ENCODE data around the gene RUNDC3A. TPM values are rescaled to one million over a fixed set of nuclear protein-coding genes. Genes with fewer than 3 reads are reported as not detected.

Gene RUNDC3A
- total RNA-seq, 1 donor from 2014 or later, result 0.11 TPM

GRCh38 chr17:44318077-44318892 is 9.9 kb downstream of the RUNDC3A start:
- intact Hi-C loops (cut with micrococcal nuclease), result no loop called here

DNA sequence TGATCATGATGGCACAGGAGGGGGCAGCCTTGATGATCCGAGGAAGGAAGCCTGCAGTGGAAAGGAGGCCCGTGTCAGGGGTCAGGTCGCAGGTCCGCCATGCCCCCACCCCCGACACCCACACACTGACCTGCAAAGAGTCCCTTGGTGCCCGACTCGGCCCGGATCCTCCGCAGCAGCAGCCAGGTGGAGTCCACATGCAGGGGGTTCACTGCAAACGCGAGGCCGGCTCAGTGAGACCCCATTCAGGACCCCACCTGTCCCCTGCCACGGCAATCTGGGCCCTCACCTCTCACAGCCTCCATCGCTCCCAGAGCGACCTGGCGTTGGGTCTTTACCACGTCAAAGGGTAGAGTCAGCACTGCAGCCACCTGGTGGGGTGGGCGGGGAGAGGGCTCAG is 11.7 kb downstream of the RUNDC3A start:
- intact Hi-C loops (cut with micrococcal nuclease), result no loop called here

- intact Hi-C loops (cut with micrococcal nuclease), result no loop called here
Measured at GRCh38 chr17:44321246-44322120, 13.1 kb downstream of the RUNDC3A start.

DNA sequence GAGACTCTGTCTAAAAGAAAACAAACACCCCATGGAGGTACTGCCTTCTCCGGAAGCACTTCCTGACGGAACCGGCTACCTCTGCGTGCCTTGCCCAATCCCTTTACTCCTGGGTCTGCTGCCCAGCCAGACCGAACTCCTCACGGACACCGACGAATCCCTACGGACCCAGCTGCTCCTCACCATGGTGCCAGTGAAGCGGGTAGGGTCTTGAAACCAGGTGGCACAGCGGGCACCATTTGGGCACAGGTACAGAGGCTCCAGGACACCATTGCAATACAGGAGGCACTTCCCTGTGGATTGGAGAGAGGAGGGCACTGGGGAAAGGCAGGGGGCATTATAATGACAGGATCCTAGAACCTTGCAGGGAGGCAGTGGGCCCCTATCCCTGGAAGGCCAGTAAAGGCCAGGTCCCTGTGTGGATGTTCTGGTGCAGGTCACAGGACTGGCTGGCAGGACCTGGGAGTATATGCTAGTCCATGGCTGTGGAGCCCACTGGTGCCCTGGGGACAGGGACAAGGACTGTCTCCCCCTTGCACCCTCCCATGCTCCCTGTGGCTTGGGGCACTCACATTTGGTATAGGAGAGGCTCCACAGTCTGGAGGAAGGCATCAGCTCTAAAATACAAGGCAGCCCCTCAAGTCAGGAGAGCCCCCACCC is 14.0 kb downstream of the RUNDC3A start:
- intact Hi-C loops (cut with micrococcal nuclease), result no loop called here

- intact Hi-C loops (cut with micrococcal nuclease), result loop anchor here (2.0 kb wide), 3 partner anchors 15 to 113 kb away; partner anchors contain the start of genes RUNDC3A and UBTF
Measured at GRCh38 chr17:44323359-44324091, 15.1 kb downstream of the RUNDC3A start.

GRCh38 chr17:44324092-44324570 is 15.7 kb downstream of the RUNDC3A start:
- intact Hi-C loops (cut with micrococcal nuclease), result loop anchor here (2.0 kb wide), 3 partner anchors 15 to 113 kb away; partner anchors contain the start of genes RUNDC3A and UBTF

- intact Hi-C loops (cut with micrococcal nuclease), result loop anchor here (1.0 to 5.0 kb wide), 6 partner anchors 16 to 1647 kb away; partner anchors contain the start of genes HROB, LSM12, PLEKHH3 and RUNDC3A
Measured at GRCh38 chr17:44324571-44325275, 16.3 kb downstream of the RUNDC3A start, which contains the start of gene SLC25A39. SLC25A39 (minus strand) TSS chr17:44324823; CDS start chr17:44323562, 1,261 bp downstream.

- intact Hi-C loops (cut with micrococcal nuclease), result loop anchor here (1.0 to 5.0 kb wide), 3 partner anchors 204 to 1650 kb away; partner anchors contain the start of genes HDAC5, LSM12 and PLEKHH3
Measured at GRCh38 chr17:44326861-44327444, 18.6 kb downstream of the RUNDC3A start.

GRCh38 chr17:44327715-44328449 is 19.5 kb downstream of the RUNDC3A start:
- intact Hi-C loops (cut with micrococcal nuclease), result loop anchor here (1.0 to 5.0 kb wide), 3 partner anchors 205 to 1651 kb away; partner anchors contain the start of genes HDAC5, LSM12 and PLEKHH3

DNA sequence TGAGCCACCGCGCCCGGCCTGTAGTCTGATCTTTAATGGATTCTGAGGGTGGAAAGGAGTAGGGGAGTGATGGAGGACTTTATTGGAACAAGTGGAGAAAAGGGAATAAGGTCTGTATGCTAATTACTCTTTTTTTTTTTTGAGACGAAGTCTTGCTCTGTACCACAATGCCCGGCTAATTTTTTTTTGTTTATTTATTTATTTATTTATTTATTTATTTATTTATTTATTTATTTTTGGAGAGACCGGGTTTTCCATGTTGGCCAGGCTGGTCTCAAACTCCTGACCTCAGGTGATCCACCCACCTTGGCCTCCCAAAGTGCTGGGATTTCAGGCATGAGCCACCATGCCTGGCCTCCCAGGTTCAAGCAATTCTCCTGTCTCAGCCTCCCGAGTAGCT is 21.1 kb downstream of the RUNDC3A start:
- intact Hi-C loops (cut with micrococcal nuclease), result loop anchor here (5.0 kb wide), 2 partner anchors 262 to 1652 kb away; partner anchors contain the start of genes LSM12 and PLEKHH3

DNA sequence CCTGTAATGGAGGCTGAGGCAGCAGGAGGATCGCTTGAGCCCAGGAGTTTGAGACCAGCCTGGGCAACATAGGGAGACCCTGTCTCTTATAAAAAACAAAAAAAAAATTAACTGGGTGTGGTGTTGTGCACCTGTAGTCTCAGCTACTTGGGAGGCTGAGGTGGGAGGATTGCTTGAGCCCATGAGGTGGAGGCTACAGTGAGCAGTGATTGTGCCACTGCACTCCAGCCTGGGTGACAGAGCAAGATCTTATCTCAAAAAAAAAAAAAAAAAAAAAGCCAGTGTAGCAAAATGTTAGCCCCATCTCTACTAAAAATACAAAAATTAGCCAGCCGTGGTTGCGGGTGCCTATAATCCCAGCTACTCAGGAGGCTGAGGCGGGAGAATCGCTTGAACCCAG is 21.9 kb downstream of the RUNDC3A start:
- intact Hi-C loops (cut with micrococcal nuclease), result loop anchor here (2.0 kb wide), 1 partner anchor 15 kb away; the partner anchor contains the start of gene GRN

DNA sequence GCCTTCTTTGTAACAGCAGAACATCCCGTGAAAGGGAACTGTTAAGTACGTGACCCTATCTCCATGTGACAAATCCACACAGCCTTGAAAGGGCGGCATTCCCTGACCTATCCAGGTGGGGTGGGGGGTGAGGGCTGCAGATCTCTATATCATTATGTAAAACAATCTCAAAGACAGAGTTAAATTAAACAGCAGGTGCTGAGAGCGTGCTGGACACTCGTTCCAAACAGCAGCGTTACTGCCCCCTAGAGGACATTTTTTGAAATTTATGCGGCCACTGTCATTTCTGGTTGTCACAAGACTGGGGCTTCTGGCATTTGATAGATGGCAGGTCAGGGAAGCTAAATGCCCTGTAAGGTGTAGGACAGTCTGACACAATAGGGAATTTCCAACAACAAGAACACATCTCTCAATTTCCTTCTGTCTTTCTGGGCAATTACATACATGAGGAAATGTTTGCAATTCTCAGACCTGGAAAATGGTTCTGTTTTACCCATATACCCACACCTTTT is 22.9 kb downstream of the RUNDC3A start:
- intact Hi-C loops (cut with micrococcal nuclease), result loop anchor here (1.0 to 2.0 kb wide), 3 partner anchors 13 to 121 kb away; partner anchors contain the start of gene GRN

- intact Hi-C loops (cut with micrococcal nuclease), result no loop called here
Measured at GRCh38 chr17:44333371-44333770, 25.0 kb downstream of the RUNDC3A start.

- intact Hi-C loops (cut with micrococcal nuclease), result no loop called here
Measured at GRCh38 chr17:44334315-44334714, 25.9 kb downstream of the RUNDC3A start.

DNA sequence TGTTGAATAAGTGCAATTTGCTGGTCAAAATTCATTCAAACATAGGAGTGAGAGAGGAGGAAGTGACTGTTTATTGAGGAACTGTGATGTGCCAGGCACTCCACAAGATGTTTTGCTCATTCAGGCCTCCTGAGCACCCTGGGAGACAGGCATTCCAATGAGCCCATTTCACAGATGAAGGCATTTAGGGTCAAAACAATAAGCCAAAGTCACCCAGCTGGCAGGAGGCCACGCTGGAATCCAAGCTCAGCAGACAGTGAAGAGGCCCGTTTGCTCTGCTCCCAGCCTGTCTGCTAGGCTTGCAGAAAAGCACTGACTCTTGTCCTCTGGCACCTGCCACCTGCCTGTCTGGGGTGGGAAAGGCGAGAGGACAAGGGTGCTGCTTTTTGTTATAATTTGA is 26.3 kb downstream of the RUNDC3A start:
- intact Hi-C loops (cut with micrococcal nuclease), result no loop called here

- intact Hi-C loops (cut with micrococcal nuclease), result no loop called here
Measured at GRCh38 chr17:44335564-44335963, 27.2 kb downstream of the RUNDC3A start.

- intact Hi-C loops (cut with micrococcal nuclease), result no loop called here
Measured at GRCh38 chr17:44335968-44336367, 27.6 kb downstream of the RUNDC3A start.

DNA sequence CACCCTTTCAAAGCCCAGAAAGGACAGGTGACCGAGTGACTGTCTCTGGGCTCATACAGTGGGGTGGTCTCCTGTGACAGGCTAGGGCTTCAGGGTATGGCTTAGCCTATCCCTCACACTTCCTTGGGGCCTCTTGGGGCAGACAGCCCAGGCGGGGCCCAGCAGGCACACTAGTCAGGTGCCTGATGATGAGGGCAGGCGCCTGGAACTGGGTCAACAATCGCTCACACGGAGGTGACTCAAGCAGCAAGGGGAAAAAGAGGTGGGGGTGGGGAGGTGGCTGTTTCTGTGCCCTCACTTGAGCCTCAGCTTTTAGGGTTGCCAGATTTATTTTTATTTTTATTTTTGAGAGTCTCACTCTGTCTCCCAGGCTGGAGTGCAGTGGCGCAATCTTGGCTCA is 30.3 kb downstream of the RUNDC3A start:
- intact Hi-C loops (cut with micrococcal nuclease), result no loop called here
